Measurements from ENCODE around the gene NCK2.

Gene NCK2

GRCh38 chr2:105736145-105736544 lies 8.6 kb upstream of the NCK2 start:
- DNase-seq (ENCODE audit: low spot score), result peak; percentile 27

DNA sequence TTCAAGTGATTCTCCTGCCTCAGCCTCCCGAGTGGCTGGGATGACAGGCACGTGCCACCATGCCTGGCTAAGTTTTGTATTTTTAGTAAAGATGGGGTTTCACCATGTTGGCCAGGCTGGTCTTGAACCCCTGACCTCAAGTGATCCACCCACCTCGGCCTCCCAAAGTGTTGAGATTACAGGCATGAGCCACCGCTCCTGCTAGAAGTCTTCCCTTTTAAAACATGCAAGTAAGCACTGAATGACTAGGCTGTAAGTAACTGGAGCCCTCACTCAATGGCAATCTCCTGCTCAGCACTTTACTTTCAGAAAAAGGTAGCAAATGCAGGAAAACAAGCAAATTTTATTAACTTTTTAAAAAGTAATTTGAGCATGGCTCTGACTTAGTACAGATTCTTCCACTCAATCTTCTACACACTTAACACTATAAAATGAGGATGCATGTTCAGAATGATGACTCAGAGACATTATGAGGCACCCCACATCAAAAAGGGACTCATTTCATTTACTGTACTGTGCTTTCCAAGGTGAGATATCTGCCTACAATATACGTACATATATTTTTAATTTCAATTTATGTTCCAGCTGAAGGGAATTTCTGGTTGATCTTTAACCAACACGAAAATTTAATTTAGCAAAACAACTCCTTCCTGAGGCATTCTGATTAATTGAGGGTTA lies 6.6 kb upstream of the NCK2 start:
- DNase-seq (ENCODE audit: low spot score), result no peak

- no peak for DNase-seq (ENCODE audit: low spot score)
These were observed 6.0 kb upstream of the NCK2 start for GRCh38 chr2:105738658-105739241.

GRCh38 chr2:105739426-105739825 lies 5.3 kb upstream of the NCK2 start:
- DNase-seq (ENCODE audit: low spot score), result peak; percentile 27

GRCh38 chr2:105739944-105740530 lies 4.7 kb upstream of the NCK2 start:
- DNase-seq (ENCODE audit: low spot score), result no peak

GRCh38 chr2:105741174-105741573 lies 3.5 kb upstream of the NCK2 start:
- DNase-seq (ENCODE audit: low spot score), result no peak

DNA sequence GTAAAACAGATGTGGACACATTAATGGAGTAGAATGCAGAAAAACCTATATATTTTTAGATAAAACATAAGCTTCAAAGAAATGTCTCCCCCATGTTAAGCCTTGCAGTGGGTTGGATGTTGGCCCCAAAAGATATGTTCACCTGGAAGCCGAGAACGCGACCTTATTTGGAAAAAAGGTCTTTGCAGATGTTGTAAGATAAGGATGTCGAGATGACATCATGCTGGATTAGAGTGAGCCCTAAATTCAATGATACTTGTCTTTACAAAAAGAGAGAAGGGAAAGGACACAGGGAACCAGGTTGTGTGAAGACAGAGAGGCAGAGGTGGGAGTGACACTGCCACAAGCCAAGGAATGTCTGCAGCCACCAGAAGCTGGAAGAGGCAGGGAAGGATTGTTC lies 3.1 kb upstream of the NCK2 start:
- no peak for DNase-seq (ENCODE audit: low spot score)

DNA sequence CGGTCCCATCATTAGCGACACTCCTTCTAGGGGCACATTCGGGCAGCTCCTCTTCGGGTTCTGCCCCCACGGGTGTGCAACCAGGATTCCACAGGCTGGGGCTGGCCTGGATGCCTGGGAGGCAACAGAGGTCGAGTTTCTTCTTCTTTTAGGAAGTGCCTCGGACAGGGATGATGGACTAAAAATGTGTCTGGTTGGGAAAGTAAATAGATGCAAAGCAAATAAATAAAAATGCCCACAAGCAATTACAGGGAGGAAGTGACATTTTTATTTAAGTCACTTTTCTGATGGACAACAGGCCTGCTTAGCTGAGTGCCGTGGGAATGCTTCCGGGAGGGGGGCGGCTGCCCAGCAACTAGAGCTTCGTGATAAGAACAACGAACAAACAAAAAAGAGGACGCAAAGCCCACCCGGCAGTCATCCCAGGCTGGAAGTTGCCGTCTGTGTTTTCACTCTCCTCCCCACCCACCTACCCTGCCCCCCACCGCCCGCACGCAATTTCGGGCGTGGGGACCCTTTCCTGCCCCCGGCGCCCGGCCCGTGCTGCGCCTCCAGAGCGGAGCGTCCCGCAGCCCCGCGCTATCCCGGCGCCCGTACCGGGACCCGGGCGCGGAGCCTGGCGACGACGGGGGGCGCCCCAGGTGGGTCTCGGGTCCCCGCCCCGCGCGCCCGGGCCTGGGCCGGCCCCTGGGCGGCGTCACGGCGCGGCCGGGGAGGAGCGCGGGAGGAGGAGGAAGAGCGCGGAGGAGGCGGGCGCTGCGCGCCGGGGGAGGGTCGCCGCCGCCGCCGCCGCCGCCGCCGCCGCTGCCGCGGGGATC lies 412 bp upstream of the NCK2 start:
- peak; percentile 72 for DNase-seq (ENCODE audit: low spot score)

DNA sequence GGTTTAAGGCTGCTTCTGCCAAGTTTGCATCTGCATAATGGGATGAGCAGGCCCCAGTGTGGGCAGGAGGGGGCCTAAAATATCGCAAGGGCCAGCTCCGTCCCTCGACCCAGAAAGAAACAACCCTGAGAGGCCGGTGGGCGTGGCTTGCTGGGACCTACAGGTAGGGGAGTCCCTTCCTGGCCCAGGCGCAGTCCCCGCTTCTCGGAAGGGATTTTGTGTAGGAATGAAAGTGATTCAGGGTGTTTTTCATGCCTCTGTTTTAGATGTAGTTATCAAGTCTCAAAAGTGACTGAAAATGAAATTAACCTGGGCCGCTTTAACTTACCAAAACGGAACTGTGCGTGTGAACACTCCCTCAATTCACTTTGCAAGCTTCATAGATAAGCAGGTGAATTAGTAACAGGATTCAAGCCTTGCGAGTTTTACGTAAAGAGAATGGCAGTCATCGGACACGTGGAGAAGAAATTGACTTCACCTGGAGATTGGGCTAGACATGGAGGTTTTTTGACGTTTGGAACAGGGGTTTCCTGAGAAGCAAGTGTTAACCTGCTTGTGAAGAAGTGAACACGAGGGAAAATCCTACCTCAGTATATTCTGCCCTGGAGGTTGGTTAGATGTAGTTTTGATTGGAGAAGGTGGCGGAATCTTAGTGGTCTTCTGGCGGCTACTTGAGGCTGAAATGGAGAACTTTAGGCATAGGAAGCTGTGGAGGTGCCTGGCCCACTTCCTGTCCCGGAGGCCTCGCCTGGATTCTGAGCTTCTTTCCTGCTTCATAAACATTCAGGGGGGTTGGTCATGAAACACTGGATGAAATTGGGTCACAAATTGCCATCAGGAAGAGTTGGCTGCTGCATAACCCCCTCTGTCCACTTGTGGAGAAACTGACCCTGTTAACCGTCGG lies 1.7 kb downstream of the NCK2 start:
- peak; percentile 65 for DNase-seq (ENCODE audit: low spot score)

DNA sequence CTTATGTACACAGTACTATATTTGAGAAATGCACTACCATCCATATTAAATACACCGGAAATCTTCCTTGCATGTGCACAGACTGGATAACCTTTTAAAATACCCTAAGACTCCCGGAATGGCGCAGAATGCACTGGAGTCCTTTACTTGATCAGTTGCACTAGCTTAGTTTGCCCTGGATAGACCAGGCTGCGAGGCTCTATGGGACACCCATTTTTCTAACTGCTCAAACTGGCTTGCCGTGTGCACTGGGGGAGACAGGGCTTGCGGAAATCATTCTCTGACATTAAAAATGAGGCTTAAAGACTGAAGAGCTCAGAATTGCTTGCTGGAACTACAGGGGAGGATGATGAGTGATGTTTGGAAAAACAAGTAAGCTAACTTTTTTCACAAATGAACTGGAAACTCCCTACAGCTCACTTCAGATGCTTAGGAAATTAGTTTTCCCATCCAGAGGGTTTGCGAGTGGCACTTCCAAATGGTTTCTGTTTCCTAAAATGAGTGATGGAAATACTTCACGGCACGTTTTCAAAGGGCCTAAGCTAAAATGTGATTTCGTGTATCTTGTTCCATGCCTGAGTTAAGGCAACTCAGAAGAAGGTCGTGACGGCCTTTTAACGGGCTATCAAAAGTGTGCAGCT lies 2.7 kb downstream of the NCK2 start:
- no peak for DNase-seq (ENCODE audit: low spot score)

DNA sequence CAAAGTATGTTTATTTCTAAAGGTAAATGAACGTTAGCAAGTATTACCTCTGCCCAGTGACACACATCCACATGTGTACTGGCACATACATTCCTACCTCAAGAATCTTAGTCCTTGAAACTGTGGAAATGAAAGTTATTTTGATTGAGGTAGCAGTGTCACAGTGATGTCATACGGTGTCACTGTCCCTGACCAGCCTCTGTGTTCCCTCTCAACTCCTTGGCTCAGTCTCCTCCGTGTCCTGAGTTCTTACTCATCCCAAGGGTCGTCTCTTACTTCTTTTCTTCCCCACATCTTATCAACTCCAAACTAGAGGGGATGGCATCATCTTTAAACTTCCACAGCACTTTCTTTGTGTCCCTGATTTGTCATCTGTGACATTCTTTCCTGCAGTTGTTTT lies 3.3 kb downstream of the NCK2 start:
- no peak for DNase-seq (ENCODE audit: low spot score)

- no peak for DNase-seq (ENCODE audit: low spot score)
These were observed 3.9 kb downstream of the NCK2 start for GRCh38 chr2:105748566-105748965.

GRCh38 chr2:105749583-105750400 lies 5.1 kb downstream of the NCK2 start:
- peak; percentile 17 for DNase-seq (ENCODE audit: low spot score)

DNA sequence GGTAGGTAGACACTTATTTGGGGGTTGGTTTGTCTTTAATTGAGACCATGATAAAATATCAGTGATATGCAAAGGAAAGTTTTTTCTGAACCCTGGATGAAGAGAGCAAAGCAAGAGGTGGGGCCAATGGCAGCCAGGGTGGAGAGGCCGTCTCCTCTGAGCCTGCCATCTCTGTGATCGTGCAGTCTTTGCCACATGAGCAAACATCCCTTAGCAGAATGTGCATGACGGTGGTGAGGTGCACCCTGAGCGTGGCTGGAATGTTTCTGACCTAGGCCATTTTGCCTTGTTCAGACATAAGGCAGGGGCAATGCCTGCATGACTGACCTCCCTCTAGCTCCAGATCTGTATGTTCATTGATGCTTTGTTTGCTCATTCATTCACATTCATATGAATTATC lies 6.0 kb downstream of the NCK2 start:
- no peak for DNase-seq (ENCODE audit: low spot score)

- no peak for DNase-seq (ENCODE audit: low spot score)
These were observed 6.6 kb downstream of the NCK2 start for GRCh38 chr2:105751272-105751671.

- DNase-seq (ENCODE audit: low spot score), result no peak
These were observed 8.1 kb downstream of the NCK2 start for GRCh38 chr2:105752691-105753358.

DNA sequence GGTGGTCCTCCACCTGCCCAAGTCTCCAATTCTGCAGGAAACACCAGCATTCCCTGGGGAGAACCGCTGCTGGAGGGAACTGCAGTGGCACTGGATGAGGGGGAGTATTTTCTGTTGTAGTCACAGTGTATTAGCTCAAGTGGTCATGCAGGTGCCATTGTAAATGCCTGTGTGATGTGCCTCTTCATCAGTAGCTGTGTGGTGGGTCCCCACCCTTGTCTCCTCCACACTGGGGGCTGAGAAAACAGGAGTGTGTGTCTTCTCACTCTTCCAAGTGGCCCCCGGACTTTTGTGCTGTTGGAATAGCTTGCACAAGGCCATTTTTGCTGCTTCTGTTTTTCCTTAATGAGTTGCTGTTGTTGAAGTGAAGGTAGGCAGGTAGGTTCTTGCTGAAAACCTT lies 8.7 kb downstream of the NCK2 start:
- DNase-seq (ENCODE audit: low spot score), result no peak

GRCh38 chr2:105754011-105754410 lies 9.3 kb downstream of the NCK2 start:
- DNase-seq (ENCODE audit: low spot score), result no peak

DNA sequence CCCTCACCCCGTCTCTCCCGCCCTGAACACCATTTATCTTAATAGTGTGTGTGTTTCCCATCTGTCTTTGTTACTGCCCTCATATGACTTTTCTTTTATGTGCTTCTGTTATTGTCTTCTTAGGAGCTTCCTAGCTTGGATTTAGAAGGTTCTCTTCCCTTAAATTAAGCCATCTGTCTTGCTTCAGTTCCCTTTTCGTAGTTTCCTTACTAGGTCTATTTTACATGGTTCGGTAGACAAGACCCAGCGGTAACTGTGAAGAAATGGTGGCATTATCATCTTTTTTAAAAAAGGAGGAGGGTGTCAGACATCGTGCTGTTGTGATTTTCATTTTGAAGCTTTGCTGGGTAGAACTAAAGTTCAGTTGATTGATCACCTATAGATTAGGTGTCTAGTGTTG lies 10.3 kb downstream of the NCK2 start:
- DNase-seq (ENCODE audit: low spot score), result no peak

GRCh38 chr2:105755895-105756294 lies 11.2 kb downstream of the NCK2 start:
- DNase-seq (ENCODE audit: low spot score), result no peak

Measured in ecto neural progenitor cell (in vitro differentiated cells).